CD4-positive, alpha-beta T cell treated with Interleukin-4 for 1 hour (primary cell): ENCODE measurements around the gene RAD51B.
A peak's percentile ranks its signal among the peaks of the same experiment; 100 is the strongest.

ENCODE experiments used
- DNase-seq, 2 donors: peaks; one replicate each; pipeline ENCODE4 v3.0.0-alpha.2; 2020 to 2022

Gene RAD51B

GRCh38 chr14:67835596-67835995 is 16.0 kb downstream of the RAD51B start:
- DNase-seq: no peak

- peak; percentile 75 to 82 for DNase-seq
Measured at GRCh38 chr14:67837011-67837624, 17.5 kb downstream of the RAD51B start.

- DNase-seq: no peak
Measured at GRCh38 chr14:67846029-67846610, 26.5 kb downstream of the RAD51B start.

GRCh38 chr14:67850066-67850830 is 30.7 kb downstream of the RAD51B start:
- DNase-seq: no peak

GRCh38 chr14:67851785-67852410 is 32.3 kb downstream of the RAD51B start:
- DNase-seq: no peak

GRCh38 chr14:67852926-67853604 is 33.5 kb downstream of the RAD51B start:
- no peak for DNase-seq

GRCh38 chr14:67853715-67854114 is 34.1 kb downstream of the RAD51B start:
- DNase-seq: peak in 1 of 2 donors; percentile 16

GRCh38 chr14:67856827-67857226 is 37.2 kb downstream of the RAD51B start:
- DNase-seq: no peak

- no peak for DNase-seq
Measured at GRCh38 chr14:67857778-67858350, 38.3 kb downstream of the RAD51B start.

GRCh38 chr14:67859169-67859749 is 39.7 kb downstream of the RAD51B start:
- DNase-seq: no peak

GRCh38 chr14:67863223-67863622 is 43.6 kb downstream of the RAD51B start:
- no peak for DNase-seq

- peak in 1 of 2 donors; percentile 31 for DNase-seq
Measured at GRCh38 chr14:67875175-67876006, 55.8 kb downstream of the RAD51B start.

GRCh38 chr14:67879026-67879425 is 59.4 kb downstream of the RAD51B start:
- DNase-seq: no peak

GRCh38 chr14:67881225-67881624 is 61.6 kb downstream of the RAD51B start:
- DNase-seq: peak in 1 of 2 donors; percentile 12

GRCh38 chr14:67882986-67883555 is 63.5 kb downstream of the RAD51B start:
- peak in 1 of 2 donors; percentile 13 for DNase-seq

- DNase-seq: peak in 1 of 2 donors; percentile 42
Measured at GRCh38 chr14:67883717-67884116, 64.1 kb downstream of the RAD51B start.

- DNase-seq: no peak
Measured at GRCh38 chr14:67886191-67886590, 66.6 kb downstream of the RAD51B start.

GRCh38 chr14:67887478-67887877 is 67.9 kb downstream of the RAD51B start:
- DNase-seq: no peak

- no peak for DNase-seq
Measured at GRCh38 chr14:67889455-67889854, 69.9 kb downstream of the RAD51B start.

- no peak for DNase-seq
Measured at GRCh38 chr14:67892466-67893100, 73.0 kb downstream of the RAD51B start.
